GM18870 (cell line): Measurements from ENCODE around the gene PIF1.
"Not testable (repeated sequence)": the region's sequence is repeated elsewhere in the genome, so short reads cannot be mapped to it uniquely, and the experiment has no call there.

Experiments used
- ATAC-seq: cut with Tn5 transposase; IDR thresholded peaks from one replicate; pipeline ENCODE4 v1.9.1; 2021; ENCODE audit warnings: moderate library complexity; ENCODE audit not compliant: unreplicated experiment

PIF1 gene

DNA sequence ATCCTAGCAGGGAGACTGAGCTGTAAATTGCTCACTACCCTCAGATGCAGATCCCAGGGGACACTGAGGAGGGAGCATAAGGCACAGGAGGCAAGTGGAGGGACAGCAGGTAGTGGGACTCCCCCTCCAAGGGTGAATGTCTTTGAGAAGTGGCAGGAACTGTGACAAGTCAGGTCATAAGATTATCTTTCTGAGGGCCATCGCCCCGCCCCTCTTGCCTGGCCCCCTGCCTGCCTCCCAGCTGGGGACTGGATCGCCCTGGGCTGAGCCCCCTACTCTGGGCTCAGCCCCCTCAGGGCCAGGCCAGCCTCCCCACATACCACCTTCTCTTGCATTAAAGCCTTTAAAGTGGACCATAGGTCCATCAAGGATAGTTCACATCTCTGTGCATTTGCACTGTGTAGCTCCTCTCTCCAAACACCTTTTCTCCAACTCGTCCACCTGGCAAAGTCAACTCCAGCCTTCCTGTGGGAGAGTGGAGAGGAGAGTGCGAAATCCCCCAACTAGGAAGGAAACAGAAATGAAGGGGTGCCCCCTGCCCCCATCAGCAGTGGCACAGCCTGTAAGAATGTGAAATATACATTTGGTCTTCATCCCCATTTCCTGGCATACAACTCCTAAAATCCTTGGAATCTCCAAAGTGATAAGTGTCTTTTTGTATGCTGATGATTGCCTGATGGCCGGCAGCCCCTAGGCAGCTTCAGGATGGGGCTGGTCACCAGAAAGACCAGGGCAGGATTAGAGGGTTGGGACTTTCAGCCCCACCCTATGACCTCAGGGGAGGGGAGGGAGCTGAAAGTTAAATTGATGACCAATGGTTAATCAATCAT is 14.7 kb downstream of the PIF1 start:
- ATAC-seq, result no peak

GRCh38 chr15:64809649-64810496 is 15.6 kb downstream of the PIF1 start:
- ATAC-seq, result no peak

DNA sequence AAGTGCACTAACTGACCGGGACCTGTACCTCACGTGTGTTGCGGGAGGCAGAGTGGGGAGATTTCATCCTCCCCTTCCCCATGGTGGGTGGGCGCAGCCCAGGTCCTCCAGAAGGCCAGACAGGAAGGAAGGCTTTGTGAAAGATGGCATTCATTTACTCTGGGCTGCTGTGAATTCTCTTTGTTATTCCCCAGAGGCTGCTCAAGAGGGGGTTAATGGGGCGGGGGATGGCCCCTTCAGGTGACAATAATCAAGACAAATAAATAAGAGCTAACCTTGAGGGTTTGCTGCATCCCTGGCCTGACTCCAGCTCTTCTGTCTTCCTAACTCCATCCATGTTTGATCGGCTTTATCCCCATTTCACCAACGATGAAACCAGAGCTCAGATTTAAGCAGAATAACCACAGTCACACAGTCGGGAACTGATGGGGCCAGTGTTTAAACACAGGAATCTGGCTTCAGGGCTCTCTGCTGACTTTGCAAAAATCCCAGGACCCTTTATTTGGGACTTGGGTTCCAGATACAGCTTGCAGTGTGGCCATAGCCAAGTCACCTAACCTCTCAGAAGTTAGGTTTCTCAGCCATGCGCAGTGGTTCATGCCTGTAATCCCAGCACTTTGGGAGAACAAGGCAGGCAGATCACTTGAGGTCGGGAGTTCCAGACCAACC is 16.5 kb downstream of the PIF1 start:
- ATAC-seq, result no peak

DNA sequence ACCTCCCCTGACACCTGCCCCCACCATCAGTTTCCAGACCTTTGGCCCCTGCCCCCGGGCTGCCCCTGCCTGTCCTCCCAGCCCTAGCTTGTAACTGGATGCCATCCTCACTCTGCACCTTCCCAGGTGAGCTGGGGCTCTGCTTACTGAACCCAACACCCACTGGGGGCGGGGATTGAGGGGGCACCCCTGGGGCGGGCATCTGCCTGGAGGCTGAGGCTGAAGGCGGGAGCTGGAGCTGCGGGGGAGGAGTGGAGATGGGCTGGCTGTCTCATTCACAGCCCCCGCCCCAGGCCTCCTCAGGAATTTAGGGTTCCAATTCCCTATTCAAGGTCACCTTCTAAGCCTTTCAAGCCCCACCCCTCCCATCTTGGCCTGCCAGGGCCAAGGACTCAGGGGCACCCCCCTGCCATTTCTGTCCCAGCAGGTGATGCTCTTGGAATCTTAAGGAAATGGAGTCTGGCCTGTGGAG is 17.7 kb downstream of the PIF1 start:
- no peak for ATAC-seq

GRCh38 chr15:64807051-64807749 is 18.2 kb downstream of the PIF1 start:
- ATAC-seq, result no peak

GRCh38 chr15:64806509-64806908 is 18.9 kb downstream of the PIF1 start:
- no peak for ATAC-seq

- ATAC-seq, result no peak
These were observed 20.8 kb downstream of the PIF1 start for GRCh38 chr15:64804619-64805018.

DNA sequence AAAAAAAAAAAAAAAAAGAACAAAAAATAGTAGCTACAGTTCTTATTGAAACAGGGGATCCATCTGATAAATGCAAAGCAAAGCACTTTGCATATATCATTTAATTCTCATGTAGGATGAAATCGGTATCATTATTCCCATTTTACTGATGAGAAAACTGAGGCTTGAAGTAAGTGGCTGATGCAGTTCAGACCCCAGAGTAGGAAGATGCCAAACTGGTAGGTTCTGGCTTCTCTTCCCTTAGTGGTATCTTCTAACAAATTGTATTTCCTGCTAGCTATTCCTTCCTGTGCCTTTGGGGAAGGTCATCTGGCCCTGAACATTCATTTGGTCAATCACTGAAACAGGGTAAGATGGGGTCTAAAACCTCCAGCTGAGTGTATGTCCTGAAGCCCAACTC is 21.9 kb downstream of the PIF1 start:
- no peak for ATAC-seq

DNA sequence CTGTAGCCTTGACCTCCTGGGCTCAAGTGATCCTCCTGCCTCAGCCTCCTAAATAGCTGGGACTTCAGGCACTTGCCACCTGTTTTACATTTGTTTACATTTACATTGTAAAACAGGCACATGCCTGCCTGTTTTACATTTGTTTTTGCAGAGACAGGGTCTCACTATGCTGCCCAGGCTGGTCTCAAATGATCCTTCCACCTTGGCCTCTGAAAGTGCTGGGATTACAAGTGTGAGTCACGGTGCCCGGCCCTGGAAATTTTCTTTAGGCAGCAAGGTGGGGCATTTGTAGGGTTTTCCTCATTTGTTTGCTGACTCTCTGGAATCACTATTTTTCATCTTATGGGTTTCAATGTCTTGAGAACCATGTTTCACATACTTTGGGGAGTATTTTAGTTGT is 25.0 kb downstream of the PIF1 start:
- no peak for ATAC-seq

DNA sequence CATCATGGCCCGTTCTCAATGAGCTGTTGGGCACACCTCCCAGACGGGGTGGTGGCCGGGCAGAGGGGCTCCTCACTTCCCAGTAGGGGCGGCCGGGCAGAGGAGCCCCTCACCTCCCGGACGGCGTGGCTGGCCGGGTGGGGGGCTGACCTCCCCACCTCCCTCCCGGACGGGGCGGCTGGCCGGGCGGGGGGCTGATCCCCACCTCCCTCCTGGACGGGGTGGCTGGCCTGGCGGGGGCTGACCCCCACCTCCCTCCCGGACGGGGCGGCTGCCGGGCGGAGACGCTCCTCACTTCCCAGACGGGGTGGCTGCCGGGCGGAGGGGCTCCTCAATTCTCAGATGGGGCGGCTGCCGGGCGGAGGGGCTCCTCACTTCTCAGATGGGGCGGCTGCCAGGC is 26.5 kb downstream of the PIF1 start:
- not testable (repeated sequence) for ATAC-seq

GRCh38 chr15:64795921-64796320 is 29.5 kb downstream of the PIF1 start:
- ATAC-seq, result not testable (repeated sequence)

- not testable (repeated sequence) for ATAC-seq
These were observed 30.1 kb downstream of the PIF1 start for GRCh38 chr15:64795299-64795698.

- ATAC-seq, result no peak
These were observed 33.2 kb downstream of the PIF1 start for GRCh38 chr15:64792282-64792681.

DNA sequence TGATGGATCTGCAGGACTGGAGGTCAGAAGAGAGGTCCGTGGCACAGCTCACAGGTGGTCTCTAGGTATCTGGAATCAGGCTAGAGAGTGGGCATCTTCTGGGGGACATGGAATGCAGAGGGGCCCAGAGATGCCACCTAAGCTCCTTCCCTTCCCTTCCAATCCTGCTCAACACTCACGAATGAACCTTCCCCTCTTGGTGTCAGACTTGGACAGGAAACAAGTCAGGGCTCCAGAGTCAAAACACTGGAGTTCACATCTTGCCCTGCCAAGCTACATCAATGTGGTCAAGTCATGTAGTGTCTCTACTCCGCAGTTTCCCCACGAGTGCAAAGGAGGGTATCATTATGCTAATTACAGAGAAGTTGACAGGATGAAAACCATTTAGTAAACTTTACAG is 34.0 kb downstream of the PIF1 start:
- ATAC-seq, result no peak

GRCh38 chr15:64783796-64784195 is 41.7 kb downstream of the PIF1 start:
- ATAC-seq, result no peak

- no peak for ATAC-seq
These were observed 42.7 kb downstream of the PIF1 start for GRCh38 chr15:64782751-64783150.

DNA sequence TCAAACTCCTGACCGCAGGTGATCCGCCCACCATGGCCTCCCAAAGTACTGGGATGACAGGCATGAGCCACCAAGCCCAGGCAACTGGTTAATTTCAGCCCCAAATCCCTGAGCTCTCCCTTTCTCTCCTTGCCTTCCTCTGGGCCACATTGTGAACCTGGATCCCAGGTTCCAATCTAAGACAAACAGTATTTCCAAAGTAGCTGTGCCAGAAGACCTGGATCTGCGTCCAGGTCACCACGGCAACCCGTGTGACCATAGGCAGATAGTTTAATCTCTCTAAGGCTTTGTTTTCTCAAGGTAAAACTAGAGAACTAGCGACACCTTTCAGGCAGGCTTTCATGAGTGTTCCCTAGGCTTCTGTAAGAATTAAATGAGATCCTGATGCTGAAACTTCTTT is 44.1 kb downstream of the PIF1 start:
- ATAC-seq, result no peak

GRCh38 chr15:64780600-64781156 is 44.8 kb downstream of the PIF1 start:
- no peak for ATAC-seq

GRCh38 chr15:64779630-64780029 is 45.8 kb downstream of the PIF1 start:
- no peak for ATAC-seq

DNA sequence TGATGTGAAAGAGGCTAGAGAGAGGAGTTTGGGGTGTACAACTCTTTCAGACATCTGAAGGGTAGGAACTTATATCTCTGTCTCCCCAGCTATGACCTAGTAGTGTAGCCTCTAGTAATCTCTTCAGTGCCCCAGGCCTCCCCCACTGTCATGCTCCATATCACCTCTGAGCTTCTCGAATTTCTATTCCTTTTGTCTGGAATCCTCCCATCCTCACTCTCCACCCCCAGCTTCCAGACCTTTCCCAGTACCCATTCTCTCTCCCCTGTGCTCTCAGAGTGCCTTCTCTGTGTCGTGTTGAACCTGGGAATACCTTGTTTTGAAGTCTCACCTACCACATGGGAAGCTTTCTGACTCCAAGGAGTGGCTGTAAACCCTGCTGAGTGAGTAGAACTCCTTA is 46.4 kb downstream of the PIF1 start:
- no peak for ATAC-seq

- ATAC-seq, result no peak
These were observed 49.1 kb downstream of the PIF1 start for GRCh38 chr15:64776402-64776786.
